Fibroblast of peridontal ligament (primary cell): ENCODE measurements around the gene ARG2.
A peak's percentile ranks its signal among the peaks of the same experiment; 100 is the strongest.

Source experiments
- DNase-seq: peaks from one replicate; pipeline ENCODE4 v3.0.0-alpha.2; 2010; ENCODE audit errors: extremely low read depth

Gene ARG2

DNA sequence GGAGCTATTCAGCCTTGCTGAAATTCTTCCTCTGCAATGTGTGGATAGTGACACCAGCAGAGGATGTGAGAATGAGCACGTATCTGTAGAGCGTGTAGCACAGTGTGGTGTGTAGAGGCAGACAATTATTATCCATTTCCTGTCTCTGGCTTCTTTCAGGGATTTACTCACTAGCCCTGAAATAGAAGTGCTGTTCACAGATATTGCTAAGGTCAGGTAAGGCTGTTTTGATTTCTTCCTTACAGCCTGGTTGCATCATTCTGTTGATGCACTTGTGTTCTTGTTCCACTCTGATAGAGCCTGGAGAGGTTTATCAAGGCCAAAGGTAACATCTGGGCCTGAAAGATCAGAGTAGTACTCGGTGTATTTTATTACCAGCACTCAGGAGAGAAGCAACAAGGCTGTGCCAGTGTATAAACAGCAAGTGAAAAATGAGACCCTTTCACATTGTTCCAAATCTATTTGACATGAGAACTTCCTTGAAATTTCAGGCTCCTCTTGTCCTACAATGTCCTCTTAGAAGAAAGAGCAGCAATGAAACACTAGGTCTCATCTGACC is 16.7 kb downstream of the ARG2 start:
- no peak for DNase-seq

DNA sequence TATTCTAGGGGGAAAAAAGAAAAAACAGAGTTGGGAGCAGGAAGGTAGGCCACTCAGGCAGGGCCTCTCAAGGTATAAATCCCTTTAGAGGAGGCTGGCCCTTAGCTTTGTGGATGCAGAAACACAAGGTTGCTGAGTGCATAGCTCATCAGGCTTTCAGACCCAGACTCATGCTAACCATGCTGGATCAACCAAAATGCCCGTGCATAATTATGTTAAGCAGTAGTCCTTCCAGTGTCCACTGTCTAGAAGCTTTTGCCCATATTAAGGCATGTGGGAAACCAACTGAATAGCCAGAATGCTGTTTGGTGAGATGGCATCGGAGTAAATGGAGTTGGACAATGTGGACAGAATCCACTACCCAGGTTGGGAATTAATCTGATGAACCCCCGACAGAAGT is 18.9 kb downstream of the ARG2 start:
- DNase-seq: no peak

DNA sequence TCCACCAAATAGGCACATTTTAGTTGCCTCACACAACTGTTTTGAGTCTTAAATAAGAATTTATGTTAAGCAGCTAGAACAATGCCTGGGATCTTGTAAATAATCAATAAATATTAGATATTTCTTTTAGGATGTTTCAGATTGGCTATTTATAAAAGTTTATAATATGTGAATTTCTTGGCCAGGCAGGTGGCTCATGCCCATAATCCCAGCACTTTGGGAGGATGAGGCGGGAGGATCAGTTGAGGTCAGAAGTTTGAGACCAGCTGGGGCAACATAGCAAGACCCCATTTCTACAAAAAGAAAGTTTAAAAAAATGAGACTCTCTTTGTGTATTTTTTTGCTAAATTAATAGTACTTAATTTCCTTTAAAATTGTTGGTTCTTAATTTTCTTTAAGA is 21.8 kb downstream of the ARG2 start:
- DNase-seq: no peak

DNA sequence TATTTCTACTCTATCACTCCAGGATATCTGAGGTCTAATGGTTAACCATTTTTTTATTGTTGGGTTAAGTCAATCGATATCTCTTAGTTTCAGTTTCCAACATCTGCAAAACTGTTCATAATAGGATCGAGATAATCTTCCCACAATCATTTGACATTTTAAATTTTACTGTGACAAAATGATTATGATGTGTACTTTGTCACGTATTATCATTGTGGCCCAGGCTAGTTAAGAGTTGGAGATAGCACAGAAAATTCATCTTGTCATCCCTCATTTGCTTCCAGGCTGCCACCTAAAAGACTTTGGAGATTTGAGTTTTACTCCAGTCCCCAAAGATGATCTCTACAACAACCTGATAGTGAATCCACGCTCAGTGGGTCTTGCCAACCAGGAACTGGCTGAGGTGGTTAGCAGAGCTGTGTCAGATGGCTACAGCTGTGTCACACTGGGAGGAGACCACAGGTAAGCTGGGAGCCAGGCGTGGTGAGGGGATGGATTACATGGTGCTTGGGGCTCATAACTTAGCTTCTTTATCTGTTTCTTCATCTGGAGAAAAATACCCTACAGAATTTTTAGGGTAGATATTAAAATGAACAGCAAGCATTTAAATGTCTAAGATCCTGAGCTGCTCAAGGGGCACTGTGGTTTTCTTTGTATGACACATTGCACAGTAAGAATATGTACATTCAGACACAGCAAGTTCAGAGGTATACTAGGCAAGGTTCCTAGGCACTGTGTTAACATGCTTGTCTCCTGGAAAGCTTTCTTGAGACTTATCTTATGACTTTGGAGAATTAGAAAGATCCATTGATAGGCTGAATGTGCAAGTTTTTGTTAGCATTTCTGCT is 22.4 kb downstream of the ARG2 start:
- DNase-seq: no peak

DNA sequence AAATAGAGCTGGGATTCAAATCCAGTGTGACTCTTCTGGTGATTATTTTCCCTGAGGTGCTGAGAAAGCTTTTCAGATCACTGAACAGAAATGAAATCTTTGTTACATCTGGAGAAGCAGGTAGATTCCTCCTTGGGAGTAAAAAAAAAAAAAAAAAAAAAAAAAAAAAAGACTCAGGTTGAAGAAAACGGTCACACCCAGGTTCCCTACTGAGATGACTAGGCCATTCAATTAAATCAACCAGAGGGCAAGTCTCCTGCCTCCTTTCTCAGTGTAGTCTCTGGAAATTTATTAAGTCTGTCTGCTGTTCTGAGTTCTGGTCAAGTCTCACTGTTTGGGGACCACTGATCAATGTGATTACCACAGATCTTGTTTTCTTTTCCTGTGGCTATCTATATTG is 24.0 kb downstream of the ARG2 start:
- no peak for DNase-seq

DNA sequence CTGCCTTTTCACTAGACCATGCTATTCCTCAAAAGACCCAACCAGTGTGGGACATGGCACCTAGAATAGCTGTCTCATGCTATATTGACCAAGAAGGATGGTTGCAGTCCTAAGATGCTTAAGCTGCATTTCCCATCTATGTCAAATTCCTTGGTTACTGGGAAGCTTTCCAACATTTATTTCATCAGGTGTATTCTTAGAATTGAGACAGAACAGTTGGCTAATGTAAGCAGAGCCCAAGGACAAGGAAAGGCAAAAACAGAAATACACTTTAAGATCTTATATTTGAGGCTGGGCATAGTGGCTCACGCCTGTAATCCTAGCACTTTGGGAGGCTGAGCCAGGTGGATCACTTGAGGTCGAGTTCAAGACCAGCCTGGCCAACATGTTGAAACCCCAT is 24.7 kb downstream of the ARG2 start:
- DNase-seq: no peak

DNA sequence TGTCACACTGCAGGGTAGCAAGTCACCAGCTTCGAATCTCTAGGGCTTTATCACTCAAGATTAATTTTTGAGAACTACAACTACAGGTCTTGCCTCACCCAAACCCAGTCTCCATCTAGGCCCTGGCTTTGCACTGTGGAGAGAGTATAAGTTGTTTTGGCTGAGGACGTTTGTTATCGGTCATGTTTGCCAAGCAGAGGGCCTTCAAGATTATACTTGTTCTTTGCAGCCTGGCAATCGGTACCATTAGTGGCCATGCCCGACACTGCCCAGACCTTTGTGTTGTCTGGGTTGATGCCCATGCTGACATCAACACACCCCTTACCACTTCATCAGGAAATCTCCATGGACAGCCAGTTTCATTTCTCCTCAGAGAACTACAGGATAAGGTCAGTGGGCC is 25.7 kb downstream of the ARG2 start:
- no peak for DNase-seq

DNA sequence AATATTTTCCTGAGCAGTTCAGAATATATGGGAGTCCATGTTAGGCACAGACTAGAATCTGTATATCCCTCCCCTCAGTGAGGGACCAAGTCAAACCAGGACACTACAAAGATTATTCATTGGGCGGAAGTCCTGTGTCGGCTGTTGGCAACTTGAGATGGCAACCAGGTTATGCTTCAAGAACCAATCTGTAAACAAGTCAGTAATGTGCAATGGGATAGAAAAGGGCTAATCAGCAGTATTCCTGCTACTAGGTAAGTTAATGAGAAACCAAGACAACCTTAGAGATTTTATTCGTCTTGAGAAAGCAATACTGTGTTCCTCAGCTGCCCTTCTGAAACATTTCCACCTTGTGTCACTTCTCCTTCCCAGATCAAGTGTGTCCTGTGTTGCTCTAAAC is 26.4 kb downstream of the ARG2 start:
- no peak for DNase-seq

DNA sequence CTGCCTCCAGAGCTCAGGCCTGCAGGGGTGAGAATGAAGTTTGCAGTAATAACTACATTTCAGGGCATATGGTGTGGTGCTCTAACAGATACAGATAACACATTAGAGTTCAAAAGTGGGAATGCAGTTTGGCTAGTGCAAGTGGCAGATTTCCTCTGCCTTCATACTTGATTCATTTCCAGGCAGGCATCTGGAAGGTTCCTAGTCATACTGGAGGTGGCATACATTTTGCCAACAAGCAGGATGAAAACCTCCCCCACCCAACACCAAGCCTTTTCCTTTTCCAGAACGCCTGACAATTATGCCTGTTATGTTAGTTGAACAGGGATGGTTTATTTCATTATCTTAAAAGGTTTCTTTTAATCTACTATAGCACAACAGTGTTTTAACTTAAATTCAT is 30.4 kb downstream of the ARG2 start:
- no peak for DNase-seq

DNA sequence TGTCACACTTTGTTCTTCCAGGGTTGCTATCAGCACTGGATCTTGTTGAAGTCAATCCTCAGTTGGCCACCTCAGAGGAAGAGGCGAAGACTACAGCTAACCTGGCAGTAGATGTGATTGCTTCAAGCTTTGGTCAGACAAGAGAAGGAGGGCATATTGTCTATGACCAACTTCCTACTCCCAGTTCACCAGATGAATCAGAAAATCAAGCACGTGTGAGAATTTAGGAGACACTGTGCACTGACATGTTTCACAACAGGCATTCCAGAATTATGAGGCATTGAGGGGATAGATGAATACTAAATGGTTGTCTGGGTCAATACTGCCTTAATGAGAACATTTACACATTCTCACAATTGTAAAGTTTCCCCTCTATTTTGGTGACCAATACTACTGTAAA is 31.0 kb downstream of the ARG2 start:
- peak; percentile 77 for DNase-seq

DNA sequence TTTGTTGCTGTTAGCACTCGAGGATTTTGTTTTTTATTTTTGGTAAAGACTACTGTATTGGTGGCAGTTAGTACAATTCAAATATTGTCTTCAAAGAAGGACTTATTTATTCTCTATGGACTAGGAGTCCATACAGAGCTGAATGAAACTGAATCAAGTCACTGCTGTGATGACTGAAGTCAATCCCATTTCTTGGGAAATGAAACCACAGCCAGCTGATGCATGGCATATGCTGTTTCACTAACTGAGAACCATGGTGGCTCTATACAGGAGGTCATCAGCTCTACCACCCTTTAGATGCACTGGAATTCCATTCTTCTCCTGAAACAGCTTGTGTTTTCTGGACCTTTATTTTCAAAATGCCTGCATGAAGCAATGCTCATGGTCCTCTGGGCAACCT is 32.5 kb downstream of the ARG2 start:
- no peak for DNase-seq

DNA sequence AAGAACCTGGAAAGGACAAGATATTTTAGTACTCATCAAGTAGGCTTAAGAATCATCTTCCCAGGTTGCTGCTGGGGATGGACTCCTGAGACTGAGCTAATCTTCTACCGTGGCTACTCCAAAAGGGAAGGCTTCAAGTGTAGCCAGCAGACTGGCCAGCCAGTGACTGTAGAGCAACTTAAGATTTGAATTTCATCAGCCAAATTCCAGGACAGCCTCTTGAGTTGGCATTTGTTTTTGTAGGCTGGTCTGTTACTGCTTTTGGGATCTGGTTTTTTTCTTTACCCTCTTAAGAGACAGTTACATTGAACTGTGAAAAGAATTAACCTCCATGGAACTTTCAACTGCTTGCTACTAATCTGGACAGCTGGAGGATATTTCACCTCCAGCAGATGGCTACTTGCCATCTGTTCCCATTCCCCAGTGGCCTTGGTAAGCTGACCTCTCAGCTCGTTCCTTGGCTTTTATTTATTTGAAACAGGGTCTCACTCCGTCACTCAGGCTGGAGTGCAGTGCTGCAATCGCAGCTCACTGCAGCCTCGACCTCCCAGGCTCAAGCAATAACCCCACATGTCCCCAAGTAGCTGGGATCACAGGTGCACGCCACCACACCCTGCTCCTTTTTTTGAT is 34.0 kb downstream of the ARG2 start:
- peak; percentile 83 for DNase-seq

DNA sequence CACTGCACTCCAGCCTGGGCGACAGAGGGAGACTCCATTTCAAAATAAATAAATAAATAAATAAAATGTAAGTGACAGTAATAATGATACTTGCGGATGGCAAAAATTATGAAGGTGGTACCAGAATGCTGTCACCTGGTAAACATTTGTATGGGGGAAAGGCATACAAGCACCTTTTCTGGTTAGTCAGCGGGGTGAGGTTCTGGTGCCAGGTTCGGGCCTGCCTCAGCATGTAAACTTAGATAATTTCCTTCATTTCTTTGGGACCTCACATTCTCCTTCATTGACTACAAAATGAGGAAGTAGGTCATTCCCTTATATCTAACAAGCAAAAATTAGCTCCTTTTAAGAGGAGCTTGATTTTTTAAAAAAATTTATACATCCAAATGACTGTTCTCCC is 43.9 kb downstream of the ARG2 start:
- DNase-seq: no peak

DNA sequence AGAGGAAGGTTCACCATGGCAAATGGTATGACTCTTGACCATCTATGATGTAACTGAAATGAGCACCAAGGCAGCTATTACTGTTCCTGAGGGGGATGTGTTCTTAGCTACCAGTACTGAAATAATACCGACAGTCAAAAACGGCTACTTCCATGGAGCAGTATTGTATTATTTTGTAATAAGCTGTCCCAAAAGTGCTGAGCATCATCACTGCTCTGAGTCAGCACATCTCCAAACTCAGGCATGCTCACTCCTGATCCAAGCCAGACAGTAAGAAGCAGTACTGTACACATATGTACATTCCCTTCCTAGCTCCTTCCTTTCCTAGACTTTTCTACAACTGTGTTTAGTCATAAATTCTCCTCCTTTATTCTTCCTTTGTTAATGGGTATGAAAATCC is 46.1 kb downstream of the ARG2 start:
- DNase-seq: peak; percentile 80

DNA sequence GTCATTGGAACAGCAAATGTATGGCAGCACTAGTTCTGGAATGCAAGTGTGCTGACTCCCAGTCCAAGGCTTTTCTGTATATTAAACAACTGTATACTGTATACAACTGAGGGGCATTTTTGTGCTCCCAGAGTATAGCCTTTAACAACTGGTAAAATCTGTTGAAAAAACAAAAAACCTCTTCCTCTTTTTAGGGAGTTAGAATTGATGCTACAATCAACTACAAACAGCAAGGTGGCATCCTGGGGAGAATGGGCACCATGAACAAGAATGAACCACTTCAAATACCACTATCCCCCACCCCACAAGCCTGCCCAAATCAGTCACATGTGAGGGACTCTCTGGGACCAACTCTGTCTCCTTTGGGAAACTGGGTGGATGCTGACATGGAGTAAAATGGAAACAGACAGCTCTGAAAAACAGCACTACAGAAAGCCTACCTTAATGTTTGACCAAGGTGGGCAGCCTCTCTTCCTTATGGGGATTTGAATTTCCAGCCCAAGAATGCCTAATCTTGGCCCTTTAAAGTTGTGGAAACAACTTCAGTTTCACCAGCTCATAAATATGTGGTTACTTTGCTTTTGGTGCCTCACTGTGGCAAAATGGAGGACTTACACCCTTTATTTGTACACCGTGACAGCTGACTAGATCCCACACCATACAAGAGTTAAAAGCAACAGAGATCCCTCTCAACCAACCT is 47.2 kb downstream of the ARG2 start:
- DNase-seq: peak; percentile 85

DNA sequence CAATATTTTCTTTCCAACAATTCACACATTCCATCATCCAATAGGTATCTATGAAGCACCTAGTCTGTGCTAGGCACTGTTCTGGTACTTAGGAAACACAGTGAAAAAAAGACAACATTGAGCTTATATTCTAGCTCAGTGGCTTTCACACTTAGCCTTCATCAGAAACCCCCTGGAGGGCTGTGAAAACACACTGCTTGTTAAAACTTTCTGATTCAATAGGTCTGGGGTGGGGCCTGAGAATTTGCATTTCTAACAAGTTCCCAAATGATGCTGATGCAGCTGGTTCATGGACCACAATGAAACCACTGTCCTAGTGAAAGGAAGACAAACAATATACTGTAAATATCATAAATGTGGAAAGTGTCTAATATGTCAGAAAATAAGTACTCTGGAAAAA is 48.8 kb downstream of the ARG2 start:
- no peak for DNase-seq

DNA sequence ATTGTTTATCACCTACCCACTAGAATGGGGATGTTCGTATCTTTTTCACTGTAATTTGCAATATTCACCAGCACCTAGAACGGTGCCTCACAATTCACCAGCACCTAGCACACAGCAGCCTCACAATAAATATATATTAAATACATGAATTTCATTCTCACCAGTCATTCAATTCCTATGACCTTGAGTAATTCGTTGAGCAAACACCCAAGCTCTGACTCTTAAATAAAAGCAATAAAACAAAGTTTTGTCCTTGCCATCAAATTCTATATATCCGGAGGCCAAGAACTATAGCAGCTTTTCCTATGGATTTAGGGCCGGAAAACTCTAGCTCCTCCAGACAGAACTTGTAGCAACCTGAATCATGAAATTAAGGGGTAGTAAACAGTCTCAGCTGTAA is 53.7 kb downstream of the ARG2 start:
- DNase-seq: peak; percentile 28

DNA sequence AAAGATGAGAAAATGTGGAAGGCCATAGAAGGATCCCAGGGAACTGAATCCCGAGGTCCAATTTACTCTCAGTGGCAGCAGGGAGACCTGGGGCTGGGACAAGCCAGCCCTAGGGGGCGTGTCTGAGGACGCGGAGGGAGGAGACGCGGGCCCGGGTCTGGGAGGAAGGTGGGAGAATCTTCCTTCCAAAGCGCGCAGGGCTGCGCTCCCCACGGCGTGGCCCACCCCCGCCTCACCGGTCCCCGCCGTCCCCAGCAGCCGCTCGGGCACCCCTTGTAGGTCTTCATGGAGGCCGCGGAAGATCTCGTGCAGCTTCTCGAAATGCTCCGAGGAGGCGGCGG is 54.4 kb downstream of the ARG2 start:
- DNase-seq: peak; percentile 31

DNA sequence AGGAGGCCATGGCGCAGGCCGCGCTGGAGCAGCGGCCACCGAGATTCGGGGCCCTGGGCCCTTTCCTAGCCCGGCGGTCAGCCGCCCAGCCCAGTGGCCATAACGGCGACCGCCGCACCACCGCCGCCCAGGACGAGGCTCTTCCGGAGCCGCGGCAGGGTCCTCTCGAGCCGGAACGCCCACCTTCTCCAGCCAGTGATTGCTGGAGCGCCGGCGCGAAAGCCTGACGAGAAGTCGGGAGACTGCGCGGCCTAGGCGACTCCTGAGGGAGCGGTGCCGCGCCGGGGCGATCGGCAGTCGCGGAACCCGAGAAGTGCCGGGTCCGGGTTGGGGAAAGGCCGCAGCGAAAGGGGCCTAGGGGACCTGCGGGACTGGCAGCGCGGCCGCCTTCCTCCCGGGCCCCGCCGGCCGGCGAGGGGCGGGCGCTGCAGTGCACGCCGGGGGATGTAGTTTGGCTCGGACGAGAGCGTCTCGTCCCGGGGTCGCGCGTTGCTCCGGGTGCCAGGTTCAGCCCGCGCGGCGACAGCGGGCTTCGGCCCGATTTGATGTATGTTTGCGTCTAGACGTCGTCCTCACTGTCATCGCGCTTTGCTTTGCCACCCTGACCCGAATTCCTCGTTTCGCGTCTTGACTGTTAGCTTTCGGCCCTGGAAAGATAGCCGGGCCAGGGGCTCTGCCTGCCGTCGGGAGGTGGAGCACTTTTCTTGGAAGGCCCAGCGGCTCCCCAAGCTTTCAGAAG is 54.9 kb downstream of the ARG2 start, which contains the start of gene VTI1B:
VTI1B (minus strand) TSS at position 153 of the 739 bp plus-strand sequence; CDS start at position 10, 143 bp downstream.
- peak; percentile 68 for DNase-seq

DNA sequence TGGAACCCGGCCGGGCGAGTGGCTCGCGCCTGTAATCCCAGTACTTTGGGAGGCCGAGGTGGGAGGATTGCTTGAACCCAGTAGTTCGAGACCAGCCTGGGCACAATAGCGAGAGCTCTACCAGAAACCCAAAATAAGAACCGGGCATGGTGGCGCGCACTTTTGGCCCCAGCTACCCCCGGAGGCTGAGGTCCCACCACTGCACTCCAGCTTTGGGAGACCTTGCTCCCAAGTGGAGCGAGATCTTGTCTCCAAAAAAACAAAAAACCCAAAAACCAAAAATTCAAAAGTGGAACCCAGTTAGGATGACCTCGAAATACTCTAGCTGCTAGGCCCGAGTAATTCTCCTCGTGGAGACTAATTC is 55.5 kb downstream of the ARG2 start:
- no peak for DNase-seq

DNA sequence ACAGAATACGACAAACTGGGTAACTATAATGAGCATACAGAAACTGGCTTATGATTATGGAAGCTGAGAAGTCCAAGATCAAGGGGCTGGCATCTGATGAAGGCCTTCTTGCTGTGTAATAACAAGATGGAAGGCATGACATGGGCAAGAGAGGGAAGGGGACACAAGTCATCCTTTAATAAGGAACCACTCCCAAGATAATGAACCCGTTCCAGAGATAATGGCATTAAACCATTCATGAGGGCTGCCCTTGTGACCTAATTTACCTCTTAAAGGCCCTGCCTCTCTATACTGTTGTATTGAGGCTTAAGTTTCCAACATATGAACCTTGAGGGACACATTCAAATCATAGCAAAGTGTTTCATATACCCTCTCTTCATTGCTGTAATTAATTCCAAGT is 59.3 kb downstream of the ARG2 start:
- DNase-seq: no peak

DNA sequence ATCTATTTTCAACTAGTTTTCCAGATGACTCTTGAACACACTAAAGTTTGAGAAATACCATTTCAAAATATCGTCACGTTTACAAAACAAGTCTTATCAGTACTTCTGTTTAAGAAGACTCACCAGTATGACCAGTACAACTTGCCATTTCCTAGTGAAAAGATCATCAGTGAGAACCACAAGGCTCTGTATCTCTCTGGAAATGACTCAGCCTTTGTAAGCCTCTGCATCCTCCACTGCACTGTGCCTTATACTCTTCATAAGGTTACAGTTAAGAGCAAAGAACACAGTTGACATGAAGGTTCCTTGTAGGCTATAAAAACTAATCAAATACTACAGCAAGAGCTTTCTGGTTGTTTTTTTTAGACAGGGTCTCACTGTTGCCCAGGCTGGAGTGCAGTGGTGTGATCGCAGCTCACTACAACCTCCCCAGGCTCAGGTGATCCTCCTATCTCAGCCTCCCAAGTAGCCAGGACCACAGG is 60.4 kb downstream of the ARG2 start:
- peak; percentile 76 for DNase-seq
